H1 (cell line): ENCODE data around the gene BTD. TPM values are rescaled to one million over a fixed set of nuclear protein-coding genes. Genes with fewer than 3 reads are reported as not detected.

Experiments
- CTCF ChIA-PET: fragments of 300-600 bp; sonication (Branson Sonifier 250); formaldehyde crosslinking; loops from one replicate; lab custom pipeline; 2021; ENCODE audit not compliant: partially characterized antibody; lab: Charles Lee
- POLR2A ChIA-PET: fragments of 300-600 bp; sonication (Branson Sonifier 250); formaldehyde crosslinking; loops from one replicate; lab custom pipeline; 2021; ENCODE audit warnings: inconsistent platforms; ENCODE audit not compliant: partially characterized antibody; lab: Charles Lee
- DNase-seq, 2 experiments: peaks; one replicate each; pipeline versions ENCODE4 v3.0.0 to v3.0.0-alpha.2; 2010 to 2022; ENCODE audit warnings: low spot score in 2 of 2, low read depth in 1 of 2, mixed read lengths in 1 of 2
- FAIRE-seq: peaks from 2 replicates; lab custom pipeline; 2011; peaks lifted over from hg19 to GRCh38; lab: Jason Lieb, UNC
- H2AFZ ChIP-seq: 2 replicates; pipeline ENCODE4 v1.8.1; 2012; ENCODE audit warnings: low read length, inconsistent platforms
- H2AK5ac ChIP-seq: 2 replicates; pipeline ENCODE4 v1.6.1; 2013; ENCODE audit warnings: low read depth, low read length
- H2BK120ac ChIP-seq: replicated peaks from 2 replicates; pipeline ENCODE3; 2013; ENCODE audit warnings: low read depth, low read length, inconsistent platforms
- H2BK12ac ChIP-seq: 2 replicates; pipeline ENCODE4 v1.6.1; 2013; ENCODE audit warnings: low read depth, low read length
- H2BK15ac ChIP-seq: 2 replicates; pipeline ENCODE4 v1.6.1; 2013; ENCODE audit warnings: low read length
- H2BK20ac ChIP-seq: 2 replicates; pipeline ENCODE4 v1.6.1; 2013; ENCODE audit warnings: low read length
- H2BK5ac ChIP-seq: 2 replicates; pipeline ENCODE4 v1.6.1; 2013; ENCODE audit warnings: low read depth, low read length
- H3K14ac ChIP-seq: 2 replicates; pipeline ENCODE4 v1.6.1; 2013; ENCODE audit warnings: inconsistent platforms; ENCODE audit not compliant: insufficient read length
- H3K18ac ChIP-seq: 2 replicates; pipeline ENCODE4 v1.6.1; 2013; ENCODE audit warnings: low read length; ENCODE audit errors: extremely low read depth
- H3K23ac ChIP-seq: 2 replicates; pipeline ENCODE4 v1.6.1; 2013; ENCODE audit warnings: inconsistent platforms; ENCODE audit not compliant: insufficient read length
- H3K23me2 ChIP-seq: 2 replicates; pipeline ENCODE4 v1.6.1; 2013; ENCODE audit warnings: low read depth, low read length
- H3K27ac ChIP-seq: 2 replicates; pipeline ENCODE4 v1.6.1; 2011; ENCODE audit warnings: low read depth, low read length, inconsistent platforms
- H3K27me3 ChIP-seq, 4 experiments: replicated peaks in 1 of 4; 1 replicate in 1 of 4; 2 replicates in 3 of 4; pipeline versions ENCODE4 v1.6.1 to v1.8.1; 2011 to 2013; ENCODE audit warnings: low read length in 3 of 4, mild to moderate bottlenecking in 3 of 4, inconsistent platforms in 2 of 4, mixed read lengths in 2 of 4, moderate library complexity in 1 of 4; ENCODE audit not compliant: control insufficient read depth in 3 of 4, insufficient read depth in 3 of 4; ENCODE audit errors: extremely low read depth in 1 of 4
- H3K36me3 ChIP-seq, 4 experiments: 2 replicates each; pipeline versions ENCODE4 v1.6.1 to v1.8.1; 2011 to 2013; ENCODE audit warnings: mild to moderate bottlenecking in 4 of 4, low read length in 3 of 4, moderate library complexity in 2 of 4, control low read depth in 1 of 4, inconsistent platforms in 1 of 4; ENCODE audit not compliant: insufficient read depth in 4 of 4, control insufficient read depth in 2 of 4
- H3K4ac ChIP-seq: replicated peaks from 2 replicates; pipeline ENCODE3; 2013; ENCODE audit warnings: low read length, low read depth, mixed read lengths, inconsistent platforms; ENCODE audit not compliant: insufficient read length
- H3K4me1 ChIP-seq, 4 experiments: replicated peaks in 1 of 4; 1 replicate in 1 of 4; 2 replicates in 3 of 4; pipeline versions ENCODE4 v1.6.1 to v1.8.1; 2011 to 2013; ENCODE audit warnings: low read length in 3 of 4, inconsistent platforms in 2 of 4, mixed read lengths in 1 of 4; ENCODE audit not compliant: insufficient read depth in 4 of 4, control insufficient read depth in 3 of 4
- H3K4me2 ChIP-seq, 2 experiments: 2 replicates each; pipeline versions ENCODE4 v1.6.1 to v1.8.1; 2011 to 2013; ENCODE audit warnings: low read depth in 2 of 2, low read length in 2 of 2, control low read depth in 1 of 2, inconsistent platforms in 1 of 2, mild to moderate bottlenecking in 1 of 2; ENCODE audit not compliant: insufficient read depth in 1 of 2
- H3K4me3 ChIP-seq, 4 experiments: fragments of 200-600, 300-600 bp in 1 of 4; sonication (generic), shearing (Covaris generic), sonication (Bioruptor Twin) in 1 of 4; 2 replicates each; pipeline versions ENCODE4 v1.5.1 to v1.8.1; 2011 to 2016; ENCODE audit warnings: low read length in 4 of 4, low read depth in 3 of 4, control low read depth in 2 of 4, inconsistent platforms in 2 of 4, mild to moderate bottlenecking in 2 of 4, mixed read lengths in 1 of 4, moderate library complexity in 1 of 4; ENCODE audit not compliant: insufficient read depth in 2 of 4; ENCODE audit errors: extremely low read depth in 1 of 4
- H3K56ac ChIP-seq: replicated peaks from 2 replicates; pipeline ENCODE3; 2013; ENCODE audit warnings: low read depth, mild to moderate bottlenecking, mixed read lengths, low read length, inconsistent platforms; ENCODE audit not compliant: insufficient read length
- H3K79me1 ChIP-seq: 2 replicates; pipeline ENCODE4 v1.6.1; 2013; ENCODE audit warnings: low read depth, low read length, control low read depth
- H3K79me2 ChIP-seq, 2 experiments: 2 replicates each; pipeline versions ENCODE4 v1.6.1 to v1.8.1; 2012 to 2013; ENCODE audit warnings: low read length in 2 of 2, mild to moderate bottlenecking in 2 of 2, inconsistent platforms in 1 of 2; ENCODE audit not compliant: insufficient read depth in 2 of 2, control insufficient read depth in 1 of 2
- H3K9ac ChIP-seq, 4 experiments: replicated peaks in 1 of 4; 1 replicate in 1 of 4; 2 replicates in 3 of 4; pipeline versions ENCODE4 v1.6.1 to v1.8.1; 2011 to 2013; ENCODE audit warnings: low read depth in 3 of 4, low read length in 3 of 4, control low read depth in 2 of 4, mild to moderate bottlenecking in 2 of 4, moderate library complexity in 2 of 4, inconsistent platforms in 1 of 4; ENCODE audit errors: extremely low read depth in 1 of 4
- H3K9me3 ChIP-seq, 2 experiments: 2 replicates each; pipeline versions ENCODE4 v1.6.1 to v1.8.1; 2012 to 2013; ENCODE audit warnings: mild to moderate bottlenecking in 2 of 2, moderate library complexity in 2 of 2, control low read depth in 1 of 2, inconsistent platforms in 1 of 2, low read depth in 1 of 2, low read length in 1 of 2, mixed read lengths in 1 of 2; ENCODE audit not compliant: insufficient read depth in 2 of 2
- H4K20me1 ChIP-seq, 2 experiments: replicated peaks in 1 of 2; 2 replicates each; pipeline versions ENCODE3 to v1.8.1; 2011 to 2013; ENCODE audit warnings: inconsistent platforms in 2 of 2, low read length in 2 of 2, mild to moderate bottlenecking in 1 of 2; ENCODE audit not compliant: insufficient read depth in 2 of 2, control insufficient read depth in 1 of 2
- H4K5ac ChIP-seq: 2 replicates; pipeline ENCODE4 v1.6.1; 2013; ENCODE audit warnings: low read length, low read depth, mixed read lengths, inconsistent platforms; ENCODE audit not compliant: insufficient read length
- H4K8ac ChIP-seq: 2 replicates; pipeline ENCODE4 v1.8.0; 2013; ENCODE audit warnings: mild to moderate bottlenecking, moderate library complexity, low read length, inconsistent platforms; ENCODE audit not compliant: insufficient read depth; ENCODE audit errors: extremely low read depth
- H4K91ac ChIP-seq: replicated peaks from 2 replicates; pipeline ENCODE3; 2013; ENCODE audit warnings: low read length, mixed read lengths, inconsistent platforms; ENCODE audit not compliant: insufficient read length
- BRCA1 ChIP-seq: IDR thresholded peaks from 2 replicates; pipeline ENCODE4 v1.6.1; 2012; ENCODE audit warnings: low read depth, low read length, improper control_type of control experiment
- CBX8 ChIP-seq: fragments of 300-800, 300-1000 bp; sonication (generic); IDR thresholded peaks from 2 replicates; pipeline ENCODE4 v1.7.1; 2016; ENCODE audit warnings: low read depth, low read length, borderline replicate concordance
- CTBP2 ChIP-seq: IDR thresholded peaks from 2 replicates; pipeline ENCODE4 v1.7.0; 2011; ENCODE audit warnings: borderline replicate concordance, mild to moderate bottlenecking, moderate library complexity, mixed read lengths, low read length; ENCODE audit not compliant: insufficient read depth, insufficient read length
- FOSL1 ChIP-seq: IDR thresholded peaks from 2 replicates; pipeline ENCODE4 v1.6.1; 2011; ENCODE audit warnings: mild to moderate bottlenecking, low read depth, low read length, moderate library complexity; ENCODE audit not compliant: insufficient read depth
- HDAC6 ChIP-seq: IDR thresholded peaks from one replicate; pipeline ENCODE4 v1.7.1; 2012; ENCODE audit warnings: low read depth, mild to moderate bottlenecking, inconsistent platforms, low read length, moderate library complexity
- POLR2AphosphoS5 ChIP-seq: IDR thresholded peaks from 2 replicates; pipeline ENCODE4 v1.6.1; 2011; ENCODE audit warnings: low read depth, low read length
- RAD21 ChIP-seq, 2 experiments: IDR thresholded peaks in 1 of 2; conservative IDR thresholded peaks in 1 of 2; 2 replicates each; pipeline ENCODE4 v1.6.1; 2011; ENCODE audit warnings: low read depth in 2 of 2, low read length in 2 of 2, improper control_type of control experiment in 1 of 2, inconsistent platforms in 1 of 2, mild to moderate bottlenecking in 1 of 2, moderate library complexity in 1 of 2
- RNF2 ChIP-seq: fragments of 200-900, 300-1000 bp; sonication (generic); IDR thresholded peaks from 2 replicates; pipeline ENCODE4 v1.7.1; 2016; ENCODE audit warnings: borderline replicate concordance, low read depth, mild to moderate bottlenecking, antibody characterized with exemption, low read length; ENCODE audit not compliant: poor library complexity, severe bottlenecking; ENCODE audit errors: missing control alignments
- SP2 ChIP-seq: IDR thresholded peaks from 2 replicates; pipeline ENCODE4 v1.6.1; 2012; ENCODE audit warnings: mild to moderate bottlenecking, low read length, inconsistent platforms
- WGBS, 2 experiments: shearing (Covaris generic) in 1 of 2; methylation state at CpG; one replicate each; pipeline versions ENCODE4 v1.1.6 to v1.1.7; 2013 to 2015; ENCODE audit warnings: low lambda C conversion rate in 2 of 2, mixed read lengths in 2 of 2, inconsistent platforms in 1 of 2, low coverage in 1 of 2, missing lambda C conversion rate in 1 of 2; ENCODE audit not compliant: insufficient replicate concordance in 2 of 2, insufficient coverage in 1 of 2, insufficient read length in 1 of 2; ENCODE audit errors: extremely low coverage in 1 of 2, missing lambda C conversion rate in 1 of 2; 5-methylcytosine and 5-hydroxymethylcytosine counted together
- polyA plus RNA-seq, 7 experiments: library from polyadenylated mRNA; depleted of rRNA in 3 of 7; stranded (reverse) in 5 of 7; unstranded in 2 of 7; fragments of >200 nt in 5 of 7; fragments of 200-250 nt in 2 of 7; gene quantifications; 1 replicate in 5 of 7; 2 replicates in 1 of 7; 4 replicates in 1 of 7; pipeline versions ENCODE4 v1.2.1 to v1.2.3, GENCODE V29; 2011 to 2013; ENCODE audit warnings: missing spikeins in 2 of 7, mixed read lengths in 2 of 7
- total RNA-seq: library from RNA; stranded (reverse); fragmentation: NEBNext Ultra II Directional; extraction: Animal tissue kit (Norgen Biotek cat#: 25700); gene quantifications from 2 replicates; pipeline ENCODE4 v1.2.1, GENCODE V29; 2021
- TF ChIP-seq, protein P1 (sequence below): IDR thresholded peaks from 2 replicates; pipeline ENCODE4 v1.6.1; 2012; ENCODE audit warnings: inconsistent platforms
- TF ChIP-seq, protein P2 (sequence below): IDR thresholded peaks from 2 replicates; pipeline ENCODE4 v1.6.1; 2012; ENCODE audit warnings: inconsistent platforms

BTD gene
- total and polyA plus RNA-seq, 2 of the 8 experiments (the other 6 are each of a cell fraction or from before 2014, with no cell fraction given), result 21.8 to 36.7 TPM

DNA sequence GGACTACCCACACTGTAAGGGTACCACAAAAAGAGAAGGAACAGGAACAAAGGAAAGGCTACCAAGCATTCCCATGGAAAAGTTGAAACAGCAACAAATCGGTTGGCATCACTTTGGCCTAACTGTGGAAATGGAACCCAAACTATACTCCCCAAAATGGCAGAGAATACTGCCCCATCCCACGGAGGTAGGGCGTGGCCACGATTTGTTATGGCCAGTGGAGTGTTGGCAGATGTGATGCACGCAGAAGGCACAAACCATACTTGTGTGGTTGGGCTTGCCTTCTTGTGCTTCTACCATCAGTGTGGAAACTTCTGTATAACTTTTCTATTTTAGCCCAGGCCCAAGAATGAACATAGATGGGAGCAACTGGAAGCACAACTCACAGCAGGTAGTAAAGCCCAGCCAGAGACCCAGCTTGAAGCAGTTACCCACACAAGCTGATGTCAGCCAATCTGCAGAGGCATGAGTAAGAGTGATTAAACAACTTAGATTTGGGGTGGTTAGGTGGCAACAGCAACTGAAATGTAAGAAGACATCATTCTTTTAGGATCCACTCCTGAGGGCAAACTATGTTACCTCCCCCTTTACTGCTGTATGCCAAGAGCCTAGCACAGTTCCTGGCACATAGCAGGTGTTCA lies 64.1 kb downstream of the BTD start:
- POLR2A ChIA-PET, result no interaction called here
- TF ChIP-seq SP2 (no peak), BRCA1 (no peak), CBX8 (no peak), POLR2AphosphoS5 (no peak), FOSL1 (no peak), CTBP2 (no peak), RAD21 (IDR thresholded peaks at IDR 0.05 in 1 of 2, conservative IDR thresholded peaks at IDR 0.05 in 1 of 2; ENCODE audit: low read depth in 2 of 2, low read length in 2 of 2) (no peak), RNF2 (no peak), HDAC6 (no peak)
- TF ChIP-seq, protein P1, sequence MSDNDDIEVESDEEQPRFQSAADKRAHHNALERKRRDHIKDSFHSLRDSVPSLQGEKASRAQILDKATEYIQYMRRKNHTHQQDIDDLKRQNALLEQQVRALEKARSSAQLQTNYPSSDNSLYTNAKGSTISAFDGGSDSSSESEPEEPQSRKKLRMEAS, result no peak
- TF ChIP-seq, protein P2, sequence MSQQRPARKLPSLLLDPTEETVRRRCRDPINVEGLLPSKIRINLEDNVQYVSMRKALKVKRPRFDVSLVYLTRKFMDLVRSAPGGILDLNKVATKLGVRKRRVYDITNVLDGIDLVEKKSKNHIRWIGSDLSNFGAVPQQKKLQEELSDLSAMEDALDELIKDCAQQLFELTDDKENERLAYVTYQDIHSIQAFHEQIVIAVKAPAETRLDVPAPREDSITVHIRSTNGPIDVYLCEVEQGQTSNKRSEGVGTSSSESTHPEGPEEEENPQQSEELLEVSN, result no peak

More for the DNA sequence above, 64.1 kb downstream of the BTD start:
- H2BK5ac ChIP-seq, result no peak overlapping the region
- no peaks in the 10 kb centered on the region for H3K27me3 ChIP-seq
- no peak for FAIRE-seq
- H3K4ac ChIP-seq, result no peak overlapping the region
- no peak overlapping the region for H2BK12ac ChIP-seq
- peaks cover 0 to 10% (median 5%) of the 10 kb centered on the region in 4 experiments; a peak in 3 of 8 replicates for H3K36me3 ChIP-seq
- H3K18ac ChIP-seq, result no peak overlapping the region
- H3K9ac ChIP-seq, result no peak overlapping the region
- no peak overlapping the region for H2BK20ac ChIP-seq
- no peak overlapping the region for H2BK120ac ChIP-seq
- no peak for DNase-seq
- H3K79me2 ChIP-seq, result no peaks in the 10 kb centered on the region
- no peaks in the 10 kb centered on the region for H4K20me1 ChIP-seq
- no peak overlapping the region for H3K14ac ChIP-seq
- no peak overlapping the region for H2BK15ac ChIP-seq
- H3K4me1 ChIP-seq, result peaks cover 0 to 2% (median 0%) of the 10 kb centered on the region in 4 experiments; a peak in 1 of 7 replicates
- no peak overlapping the region for H3K27ac ChIP-seq
- no peaks in the 10 kb centered on the region for H3K23me2 ChIP-seq
- no peak overlapping the region for H3K56ac ChIP-seq
- H3K23ac ChIP-seq, result no peak overlapping the region
- H2AK5ac ChIP-seq, result no peak overlapping the region
- 96% methylated on average over 5 of the region's 5 CpGs; no CpG with 5 or more reads in 1 of the 2 experiments for WGBS, 2 experiments
- H3K9me3 ChIP-seq, result no peaks in the 10 kb centered on the region
- no peak overlapping the region for H2AFZ ChIP-seq
- no peak overlapping the region for H4K91ac ChIP-seq
- no peak overlapping the region for H3K4me3 ChIP-seq
- no peak overlapping the region for H3K4me2 ChIP-seq
- no peak overlapping the region for H4K8ac ChIP-seq
- CTCF ChIA-PET, result no interaction called here
- H3K79me1 ChIP-seq, result no peaks in the 10 kb centered on the region; the same call in 1 of the 2 replicates
- no peak overlapping the region for H4K5ac ChIP-seq
